NCI-H2081 (cell line): Measurements from ENCODE around the gene PML.
A peak's percentile ranks its signal among the peaks of the same experiment; 100 is the strongest.

Source experiments
- DNase-seq, 2 experiments: peaks; one replicate each; lab custom pipeline; 2025; lab: John Stamatoyannopoulos, UW

Gene PML, protein sequence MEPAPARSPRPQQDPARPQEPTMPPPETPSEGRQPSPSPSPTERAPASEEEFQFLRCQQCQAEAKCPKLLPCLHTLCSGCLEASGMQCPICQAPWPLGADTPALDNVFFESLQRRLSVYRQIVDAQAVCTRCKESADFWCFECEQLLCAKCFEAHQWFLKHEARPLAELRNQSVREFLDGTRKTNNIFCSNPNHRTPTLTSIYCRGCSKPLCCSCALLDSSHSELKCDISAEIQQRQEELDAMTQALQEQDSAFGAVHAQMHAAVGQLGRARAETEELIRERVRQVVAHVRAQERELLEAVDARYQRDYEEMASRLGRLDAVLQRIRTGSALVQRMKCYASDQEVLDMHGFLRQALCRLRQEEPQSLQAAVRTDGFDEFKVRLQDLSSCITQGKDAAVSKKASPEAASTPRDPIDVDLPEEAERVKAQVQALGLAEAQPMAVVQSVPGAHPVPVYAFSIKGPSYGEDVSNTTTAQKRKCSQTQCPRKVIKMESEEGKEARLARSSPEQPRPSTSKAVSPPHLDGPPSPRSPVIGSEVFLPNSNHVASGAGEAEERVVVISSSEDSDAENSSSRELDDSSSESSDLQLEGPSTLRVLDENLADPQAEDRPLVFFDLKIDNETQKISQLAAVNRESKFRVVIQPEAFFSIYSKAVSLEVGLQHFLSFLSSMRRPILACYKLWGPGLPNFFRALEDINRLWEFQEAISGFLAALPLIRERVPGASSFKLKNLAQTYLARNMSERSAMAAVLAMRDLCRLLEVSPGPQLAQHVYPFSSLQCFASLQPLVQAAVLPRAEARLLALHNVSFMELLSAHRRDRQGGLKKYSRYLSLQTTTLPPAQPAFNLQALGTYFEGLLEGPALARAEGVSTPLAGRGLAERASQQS

DNA sequence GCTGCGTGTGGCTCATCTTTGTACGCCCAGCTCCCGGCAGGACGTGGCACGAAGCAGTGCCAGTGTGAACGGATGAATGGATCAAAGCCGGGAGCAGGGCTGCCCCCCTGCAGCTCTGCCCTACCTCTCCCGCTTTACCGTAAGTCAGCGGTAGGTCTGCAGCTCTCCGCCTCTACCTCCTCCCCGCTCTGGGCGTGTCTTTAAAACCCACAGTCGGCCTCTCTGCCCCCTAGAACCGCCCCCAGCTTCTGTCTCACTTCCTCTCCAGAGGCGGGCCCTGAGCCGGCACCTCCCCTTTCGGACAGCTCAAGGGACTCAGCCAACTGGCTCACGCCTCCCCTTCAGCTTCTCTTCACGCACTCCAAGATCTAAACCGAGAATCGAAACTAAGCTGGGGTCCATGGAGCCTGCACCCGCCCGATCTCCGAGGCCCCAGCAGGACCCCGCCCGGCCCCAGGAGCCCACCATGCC is at the start of gene PML:
Gene PML (plus strand): TSS at position 304 of the 471 bp plus-strand sequence. CDS start 97 bp downstream, at position 401.
- peak; percentile 92 to 95 for DNase-seq

GRCh38 chr15:73945130-73945508 is 49.4 kb upstream of the PML start:
- no peak for DNase-seq

GRCh38 chr15:73946046-73946721 is 48.3 kb upstream of the PML start:
- no peak for DNase-seq

- DNase-seq = no peak
Measured at GRCh38 chr15:73946795-73947370, 47.6 kb upstream of the PML start.

- no peak for DNase-seq
Measured at GRCh38 chr15:73947651-73948050, 46.9 kb upstream of the PML start.

GRCh38 chr15:73948396-73948795 is 46.1 kb upstream of the PML start:
- no peak for DNase-seq

DNA sequence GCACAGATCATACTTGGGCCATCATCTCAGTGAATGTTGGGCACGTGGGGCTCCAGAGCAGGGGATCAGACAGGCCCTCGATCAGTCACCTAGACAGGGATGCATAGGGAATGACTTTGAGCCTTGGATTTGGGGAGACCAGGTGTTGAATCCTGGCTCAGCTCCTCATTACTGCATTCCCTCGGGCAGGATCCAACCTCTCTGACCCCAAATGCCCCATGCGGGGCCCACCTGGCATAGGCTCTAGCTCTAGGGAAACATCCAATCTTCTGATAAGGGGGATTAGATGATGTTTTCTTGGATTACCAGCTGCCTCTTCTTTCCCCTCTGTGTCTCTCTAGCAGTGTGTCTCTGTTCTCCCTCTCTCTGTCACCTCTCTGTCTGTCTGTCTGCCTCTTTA is 45.5 kb upstream of the PML start:
- no peak for DNase-seq

GRCh38 chr15:73949496-73949895 is 45.0 kb upstream of the PML start:
- DNase-seq = no peak

GRCh38 chr15:73950479-73950830 is 44.1 kb upstream of the PML start:
- no peak for DNase-seq

GRCh38 chr15:73950831-73951561 is 43.5 kb upstream of the PML start:
- peak; percentile 38 to 52 for DNase-seq

- no peak for DNase-seq
Measured at GRCh38 chr15:73951601-73952000, 42.9 kb upstream of the PML start.

DNA sequence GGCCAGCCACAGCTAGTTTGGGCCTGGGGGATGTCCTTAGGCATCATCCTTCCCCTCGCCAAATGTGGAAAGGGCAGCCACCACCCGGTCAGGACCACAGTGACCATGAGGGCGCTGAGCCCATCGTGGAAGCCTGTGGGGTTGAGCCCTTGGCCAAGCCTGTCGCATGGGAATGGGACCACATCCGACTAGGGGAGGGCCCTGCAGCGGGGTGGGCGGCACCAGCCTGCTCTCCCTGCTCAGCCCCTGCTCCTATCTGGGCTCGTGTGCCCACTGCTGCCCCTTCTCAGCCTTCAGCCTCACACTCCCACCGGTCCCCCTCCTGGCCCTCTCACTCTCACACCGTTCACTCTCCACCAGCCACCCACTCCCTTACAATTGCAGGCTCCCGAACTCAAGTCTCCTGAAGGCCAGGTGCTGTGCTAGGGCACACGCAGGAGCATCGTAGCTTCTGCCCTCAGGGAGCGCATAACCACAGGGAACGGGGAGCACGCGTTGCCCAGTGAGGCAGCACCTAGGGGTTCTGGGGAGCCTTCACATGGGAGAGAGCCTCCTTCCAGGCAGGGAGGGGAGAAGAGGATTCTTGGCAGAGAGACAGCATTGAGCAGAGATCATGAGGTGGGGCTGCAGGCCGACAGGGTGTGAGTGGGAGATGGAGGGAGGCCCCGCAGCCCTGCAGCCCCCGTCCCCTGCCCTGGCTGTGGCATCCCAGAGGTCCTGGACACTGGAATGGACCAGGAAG is 42.2 kb upstream of the PML start:
- no peak for DNase-seq

- DNase-seq = no peak
Measured at GRCh38 chr15:73952913-73953750, 41.4 kb upstream of the PML start.

DNA sequence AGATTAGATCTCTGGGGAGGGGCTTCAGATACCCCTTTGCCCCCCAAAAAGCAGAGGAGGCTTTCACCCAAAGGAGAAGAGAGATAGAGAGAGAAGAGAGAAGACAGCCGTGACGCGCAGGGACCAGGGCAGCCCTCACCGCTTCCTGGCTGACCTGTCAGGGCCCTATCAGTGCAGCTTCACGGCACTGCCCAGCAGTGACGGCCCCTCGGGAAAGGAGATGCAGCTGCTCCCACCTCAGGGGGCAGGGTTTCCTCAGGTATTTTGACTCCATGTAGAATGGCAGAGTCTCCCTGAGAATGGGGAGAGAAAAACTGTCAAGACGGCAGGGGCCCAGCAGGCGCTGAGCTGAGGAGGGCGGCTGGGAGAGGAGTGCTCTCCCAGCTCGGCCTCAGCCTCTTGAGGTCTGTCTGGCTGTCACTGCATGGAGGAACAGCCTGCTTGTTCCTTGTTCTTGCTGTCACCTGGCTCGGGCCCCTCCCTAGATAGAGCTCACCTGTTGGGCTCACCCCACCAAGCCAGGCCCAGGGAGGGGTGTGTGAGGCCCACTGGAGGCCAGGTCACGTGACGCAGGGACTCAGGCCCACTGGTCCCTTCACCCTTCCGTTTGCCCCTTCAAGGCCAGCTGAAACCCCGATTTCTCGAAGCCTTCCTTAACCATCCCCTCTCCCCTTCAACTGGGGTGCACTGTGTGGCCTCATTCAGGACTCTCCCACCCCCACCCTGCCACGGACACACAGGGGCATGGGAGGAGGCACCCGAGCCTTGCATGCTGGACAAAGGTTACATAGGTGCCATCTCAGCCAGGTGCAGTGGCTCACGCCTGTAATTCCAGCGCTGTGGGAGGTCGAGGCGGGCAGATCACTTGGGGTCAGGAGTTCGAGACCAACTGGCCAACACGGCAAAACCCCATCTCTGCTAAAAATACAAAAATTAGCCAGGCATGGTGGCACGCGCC is 40.0 kb upstream of the PML start:
- no peak for DNase-seq

GRCh38 chr15:73955326-73955725 is 39.2 kb upstream of the PML start:
- no peak for DNase-seq

DNA sequence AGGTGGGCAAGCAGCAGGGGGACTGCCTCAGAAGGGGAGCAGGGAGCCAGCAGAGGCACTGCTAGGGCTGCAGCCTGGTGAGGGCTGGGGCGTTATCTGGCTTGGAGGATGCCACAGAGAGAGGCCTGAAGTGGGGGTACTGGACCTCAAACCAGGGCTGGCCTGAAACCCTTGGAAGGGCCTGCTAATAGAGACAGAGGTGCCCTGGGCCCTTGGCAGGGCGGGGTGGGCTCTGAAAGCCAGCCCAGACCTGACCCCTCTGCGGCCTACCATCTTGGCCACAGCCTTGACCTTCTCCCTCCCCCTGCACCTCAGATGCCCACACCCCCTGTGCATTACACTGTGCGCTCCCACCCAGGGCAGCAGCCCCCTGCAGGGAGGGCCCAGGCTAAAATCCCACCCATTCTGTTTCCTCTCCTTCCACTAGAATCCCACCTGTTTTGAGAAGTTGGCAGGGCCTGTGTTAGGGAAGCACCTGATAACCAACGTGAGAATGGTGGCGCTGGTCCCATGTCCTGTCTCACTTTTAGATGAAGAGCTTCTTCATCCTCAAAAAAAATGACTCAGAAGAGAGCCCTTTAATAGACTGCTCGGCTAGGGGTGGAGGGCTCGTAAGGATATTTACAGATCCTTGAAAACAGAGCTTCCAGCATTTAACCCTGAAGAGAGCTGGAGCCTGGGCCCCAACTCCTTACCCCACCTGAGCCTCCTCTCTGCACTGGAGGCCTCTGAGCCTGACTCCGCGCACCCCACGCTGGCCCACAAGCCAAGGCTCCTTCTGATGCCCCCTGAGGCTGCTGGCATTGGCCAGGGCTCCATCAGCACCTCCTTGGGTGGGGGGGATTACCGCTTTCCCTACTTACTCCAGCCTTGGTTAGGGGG is 38.4 kb upstream of the PML start:
- no peak for DNase-seq

DNA sequence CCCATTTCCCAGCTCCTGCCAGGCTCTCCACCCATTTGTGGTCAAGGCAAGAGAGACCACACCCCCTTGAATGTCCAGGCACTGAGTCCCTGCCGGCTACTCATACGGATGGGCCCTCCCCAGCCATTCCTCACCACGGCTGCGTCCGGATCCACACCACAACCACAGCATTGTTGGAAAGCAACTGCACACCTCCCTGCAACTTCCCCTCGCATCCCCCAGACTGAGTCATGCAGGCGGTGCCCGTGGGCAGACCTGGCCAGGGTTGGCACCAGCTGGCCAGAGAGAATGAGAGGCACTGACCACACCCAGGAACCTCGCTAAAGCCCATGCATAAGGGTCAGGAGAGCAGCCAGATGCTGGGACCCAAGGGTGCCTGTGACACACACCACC is 37.8 kb upstream of the PML start:
- DNase-seq = no peak

GRCh38 chr15:73957276-73957675 is 37.2 kb upstream of the PML start:
- no peak for DNase-seq
